ENCODE data around the gene GSG1L2. TPM values are rescaled to one million over a fixed set of nuclear protein-coding genes. Genes with fewer than 3 reads are reported as not detected.

The GSG1L2 gene
- total RNA-seq, 1 experiment from 2014 or later = not detected

- TF ChIP-seq SIN3A (IDR thresholded peaks at IDR 0.05; ENCODE audit: borderline replicate concordance, insufficient read depth, low read depth, low read length) = no peak
- TF ChIP-seq, protein P1, sequence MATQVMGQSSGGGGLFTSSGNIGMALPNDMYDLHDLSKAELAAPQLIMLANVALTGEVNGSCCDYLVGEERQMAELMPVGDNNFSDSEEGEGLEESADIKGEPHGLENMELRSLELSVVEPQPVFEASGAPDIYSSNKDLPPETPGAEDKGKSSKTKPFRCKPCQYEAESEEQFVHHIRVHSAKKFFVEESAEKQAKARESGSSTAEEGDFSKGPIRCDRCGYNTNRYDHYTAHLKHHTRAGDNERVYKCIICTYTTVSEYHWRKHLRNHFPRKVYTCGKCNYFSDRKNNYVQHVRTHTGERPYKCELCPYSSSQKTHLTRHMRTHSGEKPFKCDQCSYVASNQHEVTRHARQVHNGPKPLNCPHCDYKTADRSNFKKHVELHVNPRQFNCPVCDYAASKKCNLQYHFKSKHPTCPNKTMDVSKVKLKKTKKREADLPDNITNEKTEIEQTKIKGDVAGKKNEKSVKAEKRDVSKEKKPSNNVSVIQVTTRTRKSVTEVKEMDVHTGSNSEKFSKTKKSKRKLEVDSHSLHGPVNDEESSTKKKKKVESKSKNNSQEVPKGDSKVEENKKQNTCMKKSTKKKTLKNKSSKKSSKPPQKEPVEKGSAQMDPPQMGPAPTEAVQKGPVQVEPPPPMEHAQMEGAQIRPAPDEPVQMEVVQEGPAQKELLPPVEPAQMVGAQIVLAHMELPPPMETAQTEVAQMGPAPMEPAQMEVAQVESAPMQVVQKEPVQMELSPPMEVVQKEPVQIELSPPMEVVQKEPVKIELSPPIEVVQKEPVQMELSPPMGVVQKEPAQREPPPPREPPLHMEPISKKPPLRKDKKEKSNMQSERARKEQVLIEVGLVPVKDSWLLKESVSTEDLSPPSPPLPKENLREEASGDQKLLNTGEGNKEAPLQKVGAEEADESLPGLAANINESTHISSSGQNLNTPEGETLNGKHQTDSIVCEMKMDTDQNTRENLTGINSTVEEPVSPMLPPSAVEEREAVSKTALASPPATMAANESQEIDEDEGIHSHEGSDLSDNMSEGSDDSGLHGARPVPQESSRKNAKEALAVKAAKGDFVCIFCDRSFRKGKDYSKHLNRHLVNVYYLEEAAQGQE (IDR thresholded peaks at IDR 0.05; ENCODE audit: insufficient read depth in 1 of 2, low read depth in 2 of 2, low read length in 1 of 2) = no peak
- no peak for TF ChIP-seq POLR2AphosphoS5 (IDR thresholded peaks at IDR 0.05; ENCODE audit: low read depth, low read length)
- no peak for TF ChIP-seq CTCF (IDR thresholded peaks at IDR 0.05)
- TF ChIP-seq TCF7L2 (IDR thresholded peaks at IDR 0.05; ENCODE audit: low read depth, low read length) = no peak
- no peaks in the 10 kb centered on the region for H3K36me3 ChIP-seq (ENCODE audit: control insufficient read depth, insufficient read depth, low read length)
- no peaks in the 10 kb centered on the region for H3K9me3 ChIP-seq (ENCODE audit: control insufficient read depth, insufficient read depth, low read depth, low read length)
- DNase-seq (ENCODE audit: low read depth, low spot score) = no peak
- intact Hi-C loops (cut with micrococcal nuclease; ENCODE audit: unreplicated experiment) (no loop called here), in situ Hi-C loops (cut with HindIII; ENCODE audit: low pct_unique_long_range_greater_than_20kb, low sequenced_read_pairs) (no loop called here)
- H3K27ac ChIP-seq (ENCODE audit: low read length) = no peak overlapping the region
- ATAC-seq = peak; percentile 53
- ChIA-PET POLR2A (no interaction called here), CTCF (no interaction called here)
- BruUV-seq (replicated peaks) = no TSS peak
- peak overlapping the region in 1 of 2 experiments; percentile 30; a peak in 2 of 4 replicates for H3K4me3 ChIP-seq (ENCODE audit: low read depth in 2 of 2, low read length in 2 of 2)
- H3K27me3 ChIP-seq (ENCODE audit: control insufficient read depth, insufficient read depth, low read length) = no peaks in the 10 kb centered on the region; the same call in 1 of the 2 replicates
- peaks cover 8% of the 10 kb centered on the region for H3K4me1 ChIP-seq (ENCODE audit: control insufficient read depth, insufficient read depth, low read length)
Observed at GRCh38 chr17:9802697-9803096, 19.2 kb downstream of the GSG1L2 start.

- Histone ChIP-seq H3K4me1 (ENCODE audit: control insufficient read depth, insufficient read depth, low read length) (peaks cover 8% of the 10 kb centered on the region), H3K4me3 (ENCODE audit: low read depth in 2 of 2, low read length in 2 of 2) (peak overlapping the region in 1 of 2 experiments; percentile 30; a peak in 2 of 4 replicates), H3K36me3 (ENCODE audit: control insufficient read depth, insufficient read depth, low read length) (no peaks in the 10 kb centered on the region), H3K27ac (ENCODE audit: low read length) (no peak overlapping the region), H3K27me3 (ENCODE audit: control insufficient read depth, insufficient read depth, low read length) (no peaks in the 10 kb centered on the region; the same call in 1 of the 2 replicates), H3K9me3 (ENCODE audit: control insufficient read depth, insufficient read depth, low read depth, low read length) (no peaks in the 10 kb centered on the region)
- in situ Hi-C loops (cut with HindIII; ENCODE audit: low pct_unique_long_range_greater_than_20kb, low sequenced_read_pairs) (no loop called here), intact Hi-C loops (cut with micrococcal nuclease; ENCODE audit: unreplicated experiment) (no loop called here)
- DNase-seq (ENCODE audit: low read depth, low spot score) (no peak), ATAC-seq (peak; percentile 80)
- POLR2A ChIA-PET = no interaction called here
- no TSS peak for BruUV-seq (replicated peaks)
- CTCF ChIA-PET = no interaction called here
- no peak for TF ChIP-seq POLR2AphosphoS5 (IDR thresholded peaks at IDR 0.05; ENCODE audit: low read depth, low read length)
- no peak for TF ChIP-seq SIN3A (IDR thresholded peaks at IDR 0.05; ENCODE audit: borderline replicate concordance, insufficient read depth, low read depth, low read length)
- no peak for TF ChIP-seq TCF7L2 (IDR thresholded peaks at IDR 0.05; ENCODE audit: low read depth, low read length)
- TF ChIP-seq, protein P1 (IDR thresholded peaks at IDR 0.05; ENCODE audit: insufficient read depth in 1 of 2, low read depth in 2 of 2, low read length in 1 of 2) = no peak
- TF ChIP-seq CTCF (IDR thresholded peaks at IDR 0.05) = no peak
Observed at GRCh38 chr17:9802294-9802693, 19.6 kb downstream of the GSG1L2 start.

All from Panc1 (cell line).